Activated CD4-positive, alpha-beta T cell treated with anti-CD3 and anti-CD28 coated beads for 48 hours (primary cell): ENCODE measurements around the gene RFPL4A.
A peak's percentile ranks its signal among the peaks of the same experiment; 100 is the strongest.
"Not testable (repeated sequence)": the region's sequence is repeated elsewhere in the genome, so short reads cannot be mapped to it uniquely, and the experiment has no call there.

ENCODE experiments used
- DNase-seq: peaks from one replicate; pipeline ENCODE4 v3.0.0-alpha.2; 2020

The RFPL4A gene

DNA sequence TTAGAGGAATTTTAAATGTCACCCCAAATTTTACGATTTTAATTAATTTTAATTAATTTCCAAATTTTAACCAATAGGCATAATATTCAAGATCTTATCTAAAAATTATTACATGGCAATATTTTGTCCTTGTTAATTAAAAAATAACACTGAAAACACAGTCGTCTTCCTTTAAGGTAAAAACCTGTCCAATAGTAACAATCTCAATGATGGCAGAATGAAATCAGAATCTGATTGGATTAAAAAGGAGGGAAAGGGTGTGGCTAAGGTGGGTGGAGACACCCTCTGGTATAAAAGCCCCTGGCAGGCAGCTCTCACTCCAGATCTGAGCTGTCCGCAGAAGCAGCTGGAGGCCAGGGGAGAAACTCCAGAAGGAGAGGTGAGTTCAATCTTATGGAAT is at the start of gene RFPL4A:
TSS of gene RFPL4A (plus strand) at position 301 of the 400 bp plus-strand sequence. CDS start 2,704 bp downstream, outside the sequence.
- not testable (repeated sequence) for DNase-seq

DNA sequence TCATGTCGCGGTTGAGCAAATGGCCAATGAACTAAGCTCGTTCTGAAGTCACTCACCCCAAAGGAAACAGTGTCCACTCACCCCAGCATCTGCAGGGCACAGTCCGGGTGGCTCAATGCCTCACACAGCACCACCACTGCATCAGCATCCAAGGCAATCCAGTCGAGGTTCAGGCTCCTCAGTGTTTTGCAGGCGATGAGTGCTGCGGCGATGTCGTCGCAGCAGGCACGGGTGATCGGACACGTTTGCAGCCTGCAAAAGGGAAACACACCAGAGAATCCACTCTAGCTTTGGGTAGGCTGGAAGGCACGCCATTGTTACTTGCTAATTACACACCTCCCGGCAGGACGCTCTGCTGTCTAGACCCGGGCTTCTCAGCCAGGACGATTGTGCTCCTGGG is 47.2 kb upstream of the RFPL4A start:
- no peak for DNase-seq

DNA sequence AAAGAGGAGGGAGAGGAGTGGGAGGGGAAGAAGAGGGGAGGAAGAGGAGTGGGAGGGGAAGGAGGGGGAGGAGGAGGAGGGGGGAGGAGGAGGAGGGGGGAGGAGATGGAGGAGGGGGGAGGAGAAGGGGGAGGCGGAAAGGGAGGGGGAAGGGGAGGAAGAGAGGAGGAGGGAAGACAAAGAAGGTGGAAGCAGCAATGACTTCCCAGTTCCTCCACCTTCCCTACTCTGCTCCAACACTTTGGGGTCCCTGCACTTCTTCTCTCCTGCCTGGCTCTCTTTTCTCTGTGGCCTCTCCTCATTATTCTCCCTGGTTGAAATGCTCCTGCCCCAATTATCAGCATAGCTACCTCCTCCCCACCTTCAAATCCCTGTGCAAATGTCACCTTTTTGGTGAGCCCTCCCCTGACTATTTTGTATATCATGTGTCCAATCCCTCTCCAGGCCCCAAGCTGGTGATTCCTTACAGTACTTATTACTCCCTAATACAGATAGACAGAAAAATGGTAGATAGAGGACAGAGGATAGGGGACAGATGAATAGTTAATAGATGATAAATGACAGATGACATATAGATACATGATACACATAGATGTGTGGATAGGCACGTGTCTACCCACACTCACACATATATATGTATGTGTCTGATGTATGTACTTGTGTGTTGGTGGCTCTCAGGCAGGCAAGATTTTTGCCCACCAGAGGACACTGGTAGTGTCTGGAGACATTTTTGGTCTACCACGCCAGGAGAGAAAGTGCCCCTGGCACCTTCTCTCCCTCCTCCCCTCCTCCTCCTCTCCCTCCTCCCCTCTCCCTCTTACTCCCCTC is 45.9 kb upstream of the RFPL4A start:
- no peak for DNase-seq

GRCh38 chr19:55716531-55716930 is 42.4 kb upstream of the RFPL4A start:
- no peak for DNase-seq

- no peak for DNase-seq
Measured at GRCh38 chr19:55717251-55717650, 41.6 kb upstream of the RFPL4A start.

- DNase-seq = not testable (repeated sequence)
Measured at GRCh38 chr19:55717879-55718711, 40.8 kb upstream of the RFPL4A start.

GRCh38 chr19:55720214-55720746 is 38.6 kb upstream of the RFPL4A start:
- no peak for DNase-seq

DNA sequence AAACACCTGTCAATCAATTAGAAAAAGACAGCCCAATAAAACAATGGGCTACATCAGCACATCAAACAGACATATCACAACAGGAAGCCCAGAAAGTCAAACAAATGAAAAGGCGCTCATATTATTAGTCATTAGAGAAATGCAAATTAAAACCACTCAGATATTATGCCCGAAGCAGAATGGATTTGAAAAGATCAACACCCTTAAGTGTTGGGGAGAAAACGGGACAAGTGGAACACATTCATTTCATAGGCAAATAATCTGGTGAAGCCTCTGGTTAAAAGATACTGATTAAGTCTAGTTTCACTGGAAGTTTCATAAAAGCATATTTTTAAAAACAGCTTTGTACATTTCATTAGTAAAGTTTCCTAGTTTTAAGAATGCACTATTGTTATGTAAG is 38.1 kb upstream of the RFPL4A start:
- no peak for DNase-seq

GRCh38 chr19:55723491-55723890 is 35.4 kb upstream of the RFPL4A start:
- DNase-seq = no peak

DNA sequence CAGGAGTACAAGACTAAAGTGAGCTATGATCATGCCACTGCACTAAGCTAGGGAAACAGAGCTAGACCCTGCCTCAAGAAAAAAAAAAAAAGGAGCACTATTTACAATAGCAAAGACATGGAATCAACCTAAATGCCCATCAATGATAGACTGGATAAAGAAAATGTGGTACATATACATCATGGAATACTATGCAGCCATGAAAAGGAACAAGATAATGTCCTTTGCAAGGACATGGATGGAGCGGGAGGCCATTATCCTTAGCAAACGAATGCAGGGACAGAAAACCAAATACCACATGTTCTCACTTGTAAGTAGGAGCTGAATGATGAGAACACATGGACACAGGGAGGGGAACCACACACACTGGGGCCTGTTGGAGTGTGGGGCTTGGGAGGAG is 28.5 kb upstream of the RFPL4A start:
- not testable (repeated sequence) for DNase-seq

DNA sequence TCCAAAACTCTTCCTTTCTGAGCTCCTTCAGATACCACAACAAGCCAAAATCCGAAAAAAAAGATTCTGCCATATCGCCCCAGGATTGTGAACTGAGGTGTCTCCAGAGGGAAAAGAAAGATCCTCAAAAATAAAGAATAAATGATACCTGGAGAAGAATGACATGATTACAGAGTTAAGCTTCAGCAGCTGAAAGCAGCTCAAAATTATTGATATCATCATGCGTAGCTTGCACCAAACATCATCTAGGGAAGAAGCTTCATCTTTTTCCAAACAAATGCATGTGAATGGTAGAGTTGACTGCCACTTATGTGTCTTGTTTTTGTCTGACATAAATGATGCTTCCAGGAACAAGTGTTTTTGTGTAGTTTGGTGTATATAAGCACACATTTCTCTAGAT is 20.6 kb upstream of the RFPL4A start, which contains the start of gene NLRP9:
TSS of gene NLRP9 (minus strand) at position 101 of the 400 bp plus-strand sequence. CDS start at position 73, 28 bp downstream.
- DNase-seq = no peak

GRCh38 chr19:55750715-55751114 is 8.2 kb upstream of the RFPL4A start:
- no peak for DNase-seq

- no peak for DNase-seq
Measured at GRCh38 chr19:55753401-55753800, 5.5 kb upstream of the RFPL4A start.

- not testable (repeated sequence) for DNase-seq
Measured at GRCh38 chr19:55756808-55757207, 2.1 kb upstream of the RFPL4A start.

DNA sequence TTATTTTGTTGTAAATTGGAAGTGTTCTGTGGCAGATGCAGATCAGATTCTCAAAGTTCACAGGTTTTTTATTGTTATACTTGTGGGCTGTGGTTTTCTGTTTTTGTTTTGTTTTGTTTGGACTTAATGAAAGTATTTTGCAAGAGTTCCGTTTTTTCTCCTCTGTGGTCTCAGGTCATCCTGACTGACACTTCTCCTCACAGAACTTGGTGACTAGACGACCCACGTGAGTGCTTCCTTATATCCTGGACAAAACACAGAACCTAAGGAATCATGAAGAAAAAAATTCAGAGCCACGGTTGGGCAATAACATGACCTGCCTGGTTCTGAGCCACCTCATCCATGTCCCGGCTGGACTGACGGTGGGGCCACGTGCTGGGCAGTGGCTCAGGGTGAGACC is 7.6 kb downstream of the RFPL4A start:
- DNase-seq = no peak

GRCh38 chr19:55768818-55769217 is 9.9 kb downstream of the RFPL4A start, which contains the start of gene RFPL4AL1:
Gene RFPL4AL1 (plus strand): TSS chr19:55769118. CDS start chr19:55771805, 2,687 bp downstream.
- DNase-seq = not testable (repeated sequence)

GRCh38 chr19:55769632-55770031 is 10.7 kb downstream of the RFPL4A start:
- not testable (repeated sequence) for DNase-seq

GRCh38 chr19:55777528-55777927 is 18.6 kb downstream of the RFPL4A start:
- DNase-seq = peak; percentile 19

GRCh38 chr19:55778331-55778730 is 19.4 kb downstream of the RFPL4A start:
- no peak for DNase-seq

- no peak for DNase-seq
Measured at GRCh38 chr19:55781112-55781511, 22.2 kb downstream of the RFPL4A start.

GRCh38 chr19:55795021-55795420 is 36.1 kb downstream of the RFPL4A start:
- no peak for DNase-seq

- DNase-seq = no peak
Measured at GRCh38 chr19:55801416-55801815, 42.5 kb downstream of the RFPL4A start.

DNA sequence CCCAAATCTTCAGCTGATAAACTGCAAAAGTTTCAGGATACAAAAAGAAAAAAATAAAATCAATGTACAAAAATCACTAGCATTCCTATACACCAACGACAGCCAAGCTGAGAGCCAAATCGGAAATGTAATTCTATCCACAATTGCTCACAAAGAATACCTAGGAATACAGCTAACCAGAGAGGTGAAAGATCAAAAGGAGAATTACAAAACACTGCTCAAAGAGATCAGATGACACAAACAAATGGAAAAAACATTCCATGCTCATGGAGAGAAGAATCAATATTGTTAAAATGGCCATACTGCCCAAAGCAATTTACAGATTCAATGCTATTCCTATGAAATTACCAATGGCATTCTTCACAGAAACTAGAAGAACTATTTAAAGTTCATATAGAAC is 43.4 kb downstream of the RFPL4A start:
- DNase-seq = no peak
